ENCODE results near the gene YBX1. TPM values are rescaled to one million over a fixed set of nuclear protein-coding genes. Genes with fewer than 3 reads are reported as not detected.

Gene YBX1
- total RNA-seq, 4 donors from 2014 or later = 368 to 678 (median 607) TPM

DNA sequence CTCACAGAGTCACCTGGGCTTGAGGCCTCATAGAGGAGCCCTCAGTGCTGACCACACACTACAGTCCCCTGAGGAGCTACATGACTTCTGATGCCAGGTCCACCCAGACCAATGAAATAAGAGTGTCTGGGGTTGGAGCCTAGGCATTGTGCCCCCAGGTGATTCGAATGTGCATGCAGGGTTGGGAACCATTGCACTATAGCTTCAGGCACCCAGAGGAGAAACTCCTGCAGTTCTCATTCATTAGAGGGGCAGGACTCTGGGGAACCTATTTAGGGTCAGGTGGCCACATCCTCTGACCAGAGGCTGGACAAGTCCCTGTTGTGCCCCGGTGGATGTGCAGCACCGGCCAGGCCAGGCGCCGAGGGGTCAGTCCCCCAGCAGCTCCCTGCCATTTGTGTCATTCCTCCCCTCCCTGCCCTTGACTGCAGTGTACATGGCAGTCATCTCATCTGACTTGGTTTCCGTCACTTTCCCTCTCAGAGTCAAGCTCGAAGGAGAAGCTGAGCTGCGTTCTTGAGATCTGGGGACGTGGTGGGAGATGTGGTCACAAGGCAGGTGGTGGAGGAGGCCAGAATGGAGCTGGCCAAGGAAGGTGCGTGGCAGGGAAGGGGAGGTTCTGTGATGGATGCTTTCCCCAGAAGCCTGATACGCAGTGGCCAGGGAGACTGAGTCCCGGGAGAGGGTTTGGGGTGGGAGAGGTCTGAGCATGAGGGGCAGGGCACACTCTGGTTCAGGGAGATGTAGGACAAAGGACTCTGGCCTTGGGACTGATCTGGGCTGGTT, 51.4 kb downstream of the YBX1 start:
- intact Hi-C loops (cut with DNase I) = no loop called here
- Histone ChIP-seq H3K27ac (no peak overlapping the region), H3K27me3 (no peaks in the 10 kb centered on the region), H3K36me3 (no peaks in the 10 kb centered on the region), H3K4me3 (replicated peaks in 1 of 3) (no peak overlapping the region), H3K9me3 (no peaks in the 10 kb centered on the region), H3K4me1 (no peaks in the 10 kb centered on the region)
- no peak for TF ChIP-seq POLR2A (IDR thresholded peaks at IDR 0.05)
- no peak for TF ChIP-seq CTCF (IDR thresholded peaks at IDR 0.05)
- no peak for DNase-seq
- 84 to 91% methylated on average over 9 to 12 of the region's 12 CpGs for WGBS, 2 donors

GRCh38 chr1:42734201-42735035, 52.2 kb downstream of the YBX1 start:
- Histone ChIP-seq H3K4me1 (no peaks in the 10 kb centered on the region), H3K36me3 (no peaks in the 10 kb centered on the region), H3K27ac (no peak overlapping the region), H3K27me3 (no peaks in the 10 kb centered on the region), H3K9me3 (no peaks in the 10 kb centered on the region), H3K4me3 (replicated peaks in 1 of 3) (no peak overlapping the region)
- 82 to 87% methylated on average over 6 to 7 of the region's 7 CpGs for WGBS, 2 donors
- intact Hi-C loops (cut with DNase I) = no loop called here
- TF ChIP-seq CTCF (IDR thresholded peaks at IDR 0.05) (no peak), POLR2A (IDR thresholded peaks at IDR 0.05) (no peak)
- no peak for DNase-seq

GRCh38 chr1:42735056-42735455, 52.8 kb downstream of the YBX1 start:
- intact Hi-C loops (cut with DNase I) = no loop called here
- 84 to 87% methylated on average over 5 to 11 of the region's 11 CpGs for WGBS, 2 donors
- no peaks in the 10 kb centered on the region for H3K36me3 ChIP-seq
- H3K9me3 ChIP-seq = no peaks in the 10 kb centered on the region
- H3K27me3 ChIP-seq = no peaks in the 10 kb centered on the region
- TF ChIP-seq CTCF (IDR thresholded peaks at IDR 0.05) (no peak), POLR2A (IDR thresholded peaks at IDR 0.05) (no peak)
- H3K27ac ChIP-seq = no peak overlapping the region
- H3K4me3 ChIP-seq (replicated peaks in 1 of 3) = no peak overlapping the region
- no peaks in the 10 kb centered on the region for H3K4me1 ChIP-seq
- DNase-seq = no peak

GRCh38 chr1:42735477-42736105, 53.4 kb downstream of the YBX1 start:
- intact Hi-C loops (cut with DNase I) = no loop called here
- no peak overlapping the region for H3K4me3 ChIP-seq (replicated peaks in 1 of 3)

More at GRCh38 chr1:42735477-42736105, 53.4 kb downstream of the YBX1 start:
- no peak for DNase-seq
- TF ChIP-seq CTCF (IDR thresholded peaks at IDR 0.05) = no peak
- Histone ChIP-seq H3K4me1 (no peaks in the 10 kb centered on the region), H3K27ac (no peak overlapping the region), H3K27me3 (no peaks in the 10 kb centered on the region), H3K36me3 (no peaks in the 10 kb centered on the region), H3K9me3 (no peaks in the 10 kb centered on the region)
- 81 to 96% methylated on average over 4 to 7 of the region's 14 CpGs for WGBS, 2 donors
